ENCODE data around the gene ERICH6. TPM values are rescaled to one million over a fixed set of nuclear protein-coding genes. Genes with fewer than 3 reads are reported as not detected.

ERICH6 gene
- polyA plus RNA-seq, 3 donors from 2014 or later: 0.94 TPM; not detected in 2

DNA sequence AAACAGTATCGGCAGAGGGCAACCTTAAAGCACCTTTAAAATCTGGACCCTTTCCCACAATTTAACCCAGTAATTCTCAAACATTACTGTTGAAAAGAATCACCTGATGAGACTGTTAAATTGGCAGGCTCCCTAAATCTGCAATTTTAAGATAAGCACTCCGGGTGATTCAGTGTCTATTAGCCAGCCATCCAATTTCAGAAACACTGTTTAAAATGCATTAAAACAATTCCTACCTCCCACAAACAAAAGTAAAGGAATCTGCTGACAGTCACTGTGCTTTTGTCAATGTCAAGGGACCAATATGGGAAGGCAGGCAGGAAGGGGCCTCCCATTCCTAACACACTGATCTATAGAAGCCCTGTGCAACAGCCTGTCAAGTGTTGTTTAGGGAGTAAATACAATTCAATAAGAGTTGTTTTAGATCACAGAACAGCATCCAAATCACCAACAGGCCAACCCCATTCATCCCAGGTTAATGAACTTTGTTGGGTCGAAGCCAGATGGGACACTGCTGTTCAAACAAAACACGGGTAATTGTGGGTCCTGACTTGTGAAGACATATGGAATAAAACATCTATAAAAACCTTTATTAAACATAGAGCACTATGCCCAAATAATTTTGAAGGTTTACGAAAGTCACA, 37.9 kb upstream of the ERICH6 start:
- no peaks in the 10 kb centered on the region for H3K9me3 Mint-ChIP-seq
- peaks cover 21 to 55% of the 10 kb centered on the region in 2 donors for H3K4me1 Mint-ChIP-seq
- no peak overlapping the region for H3K4me3 Mint-ChIP-seq
- peaks cover 0 to 13% (median 7%) of the 10 kb centered on the region in 3 donors for H3K36me3 Mint-ChIP-seq
- peaks cover 0 to 3% (median 2%) of the 10 kb centered on the region in 3 donors for H3K27me3 Mint-ChIP-seq (ENCODE audit: low read depth in 3 of 3)
- no peak for DNase-seq
- peak overlapping the region in 2 of 6 donors; percentile 17 to 34 for H3K27ac Mint-ChIP-seq

DNA sequence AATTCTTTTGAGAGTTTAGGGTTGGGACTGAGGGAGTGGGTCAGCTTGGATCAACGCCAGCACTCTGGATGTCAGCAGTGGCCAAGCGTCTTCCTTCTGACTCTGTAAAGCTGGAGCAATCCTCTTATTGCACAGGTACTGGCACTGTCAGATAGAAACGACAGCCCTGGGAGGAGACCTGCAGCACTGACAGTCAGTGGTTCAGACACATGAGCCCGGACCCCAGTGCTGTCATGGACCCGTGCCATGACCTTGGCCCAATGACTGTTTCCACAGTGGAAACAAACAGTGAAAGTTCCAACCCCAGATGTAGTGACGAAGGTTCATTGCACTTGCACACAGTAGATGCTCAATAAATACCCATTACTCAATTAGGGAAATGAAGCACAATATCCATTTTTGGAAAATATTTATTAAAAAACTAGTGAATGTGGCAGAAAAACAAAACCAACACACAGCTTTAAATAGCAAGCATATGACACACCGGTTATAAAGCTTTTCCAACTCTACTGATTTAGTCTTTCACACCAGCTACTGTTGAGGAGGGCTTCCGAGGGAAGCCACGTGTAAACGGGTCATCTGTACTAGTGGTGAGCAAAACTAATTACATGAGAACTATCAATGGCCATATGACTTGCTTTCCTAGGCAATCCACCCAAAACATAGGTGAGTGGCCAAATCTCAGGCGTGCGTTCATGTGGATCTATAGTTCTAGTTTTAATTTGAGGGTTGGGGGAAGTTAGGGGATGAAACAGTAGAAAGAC, 37.2 kb upstream of the ERICH6 start:
- DNase-seq: no peak
- Mint-ChIP-seq H3K27ac (peak overlapping the region in 3 of 6 donors; percentile 3 to 41 (median 34)), H3K9me3 (no peaks in the 10 kb centered on the region), H3K4me3 (no peak overlapping the region), H3K4me1 (peaks cover 16 to 50% of the 10 kb centered on the region in 2 donors), H3K36me3 (peaks cover 1 to 13% (median 7%) of the 10 kb centered on the region in 3 donors), H3K27me3 (ENCODE audit: low read depth in 3 of 3) (peaks cover 0 to 3% (median 1%) of the 10 kb centered on the region in 3 donors)

GRCh38 chr3:150739877-150740645, 36.3 kb upstream of the ERICH6 start:
- peaks cover 12 to 44% of the 10 kb centered on the region in 2 donors for H3K4me1 Mint-ChIP-seq
- no peak for DNase-seq

GRCh38 chr3:150739200-150739863, 35.6 kb upstream of the ERICH6 start:
- no peak for DNase-seq
- peaks cover 12 to 37% of the 10 kb centered on the region in 2 donors for H3K4me1 Mint-ChIP-seq
- H3K27ac Mint-ChIP-seq: peak overlapping the region in 1 of 6 donors; percentile 19
- peaks cover 0 to 3% (median 2%) of the 10 kb centered on the region in 3 donors for H3K27me3 Mint-ChIP-seq (ENCODE audit: low read depth in 3 of 3)
- no peak overlapping the region for H3K4me3 Mint-ChIP-seq
- no peaks in the 10 kb centered on the region for H3K9me3 Mint-ChIP-seq
- H3K36me3 Mint-ChIP-seq: peaks cover 7 to 10% (median 9%) of the 10 kb centered on the region in 3 donors

More at GRCh38 chr3:150739877-150740645, 36.3 kb upstream of the ERICH6 start:
- H3K4me3 Mint-ChIP-seq: no peak overlapping the region
- H3K27me3 Mint-ChIP-seq (ENCODE audit: low read depth in 3 of 3): peaks cover 0 to 3% (median 2%) of the 10 kb centered on the region in 3 donors
- peak overlapping the region in 3 of 6 donors; percentile 14 to 36 (median 20) for H3K27ac Mint-ChIP-seq
- H3K36me3 Mint-ChIP-seq: peaks cover 6 to 10% (median 7%) of the 10 kb centered on the region in 3 donors
- no peaks in the 10 kb centered on the region for H3K9me3 Mint-ChIP-seq

DNA sequence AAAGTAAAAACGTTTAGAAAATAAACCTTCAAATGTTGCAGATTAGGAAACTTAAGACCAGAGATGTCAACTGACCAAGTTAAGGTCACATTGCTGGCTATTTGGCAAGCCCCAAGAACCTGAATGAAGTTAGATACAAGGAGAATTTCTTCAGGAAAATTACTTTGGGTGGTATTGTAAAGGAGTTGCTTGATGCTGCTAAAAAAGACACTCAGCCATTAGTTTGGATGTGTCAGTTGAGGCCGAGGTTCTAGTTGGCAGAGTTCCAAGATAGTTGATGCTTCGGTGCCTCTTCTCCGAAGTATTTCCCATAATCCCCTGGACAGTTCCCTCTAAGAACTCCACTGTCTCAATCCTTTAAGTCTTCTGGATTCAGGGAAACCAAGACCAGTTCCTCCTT, 35.0 kb upstream of the ERICH6 start:
- Mint-ChIP-seq H3K4me3 (no peak overlapping the region), H3K27ac (no peak overlapping the region), H3K36me3 (peaks cover 7 to 10% (median 9%) of the 10 kb centered on the region in 3 donors), H3K4me1 (peaks cover 9 to 30% of the 10 kb centered on the region in 2 donors), H3K27me3 (ENCODE audit: low read depth in 3 of 3) (peaks cover 0 to 3% (median 2%) of the 10 kb centered on the region in 3 donors), H3K9me3 (no peaks in the 10 kb centered on the region)
- no peak for DNase-seq

GRCh38 chr3:150737874-150738679, 34.4 kb upstream of the ERICH6 start:
- no peak for DNase-seq
- H3K9me3 Mint-ChIP-seq: no peaks in the 10 kb centered on the region
- H3K4me3 Mint-ChIP-seq: no peak overlapping the region
- H3K36me3 Mint-ChIP-seq: peaks cover 7 to 10% (median 9%) of the 10 kb centered on the region in 3 donors
- H3K4me1 Mint-ChIP-seq: peaks cover 4 to 24% of the 10 kb centered on the region in 2 donors
- H3K27ac Mint-ChIP-seq: peak overlapping the region in 1 of 6 donors; percentile 35
- peaks cover 0 to 3% (median 2%) of the 10 kb centered on the region in 3 donors for H3K27me3 Mint-ChIP-seq (ENCODE audit: low read depth in 3 of 3)

DNA sequence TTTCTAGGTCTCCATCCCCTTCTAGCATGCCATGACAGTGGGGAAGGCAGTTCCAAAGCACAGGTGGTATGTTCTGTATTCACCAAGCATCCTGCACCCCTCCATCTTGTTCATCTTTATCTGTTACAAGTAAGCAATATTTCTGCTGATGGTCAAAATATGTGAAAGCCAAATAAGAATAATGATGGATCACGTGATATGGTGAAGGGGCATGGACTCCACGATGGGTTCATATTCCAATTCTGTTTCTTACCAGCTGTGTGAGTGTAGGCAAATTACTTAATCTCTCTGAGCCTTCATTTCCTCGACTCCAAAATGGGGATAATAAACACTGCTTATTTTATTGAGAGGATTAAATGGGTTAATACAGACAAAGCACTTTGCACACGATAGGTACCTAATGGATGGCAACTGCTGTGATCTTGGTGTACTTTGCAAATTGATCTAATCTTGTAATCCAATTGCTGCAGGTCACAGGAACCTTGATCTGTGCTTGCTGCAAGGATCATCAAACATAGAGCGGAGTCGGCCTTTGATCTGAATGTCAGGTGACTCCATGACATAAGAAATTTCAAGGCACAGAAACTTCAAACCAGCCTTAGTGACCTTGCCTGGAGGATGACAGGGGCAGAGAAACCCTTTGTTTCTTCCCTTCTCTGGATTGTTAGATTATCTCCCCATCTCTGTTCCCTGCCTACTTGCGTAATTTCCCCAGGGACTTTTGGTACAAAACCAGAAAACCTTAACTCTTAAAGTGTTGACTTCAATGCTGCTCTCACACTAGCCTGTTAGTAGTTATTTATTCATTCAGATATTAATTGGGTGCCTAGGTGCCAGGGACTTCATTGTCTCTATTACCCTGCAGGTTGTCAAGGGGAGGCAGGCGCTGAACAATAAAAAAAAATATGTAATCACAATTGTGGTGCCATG, 33.4 kb upstream of the ERICH6 start:
- peak overlapping the region in 1 of 6 donors; percentile 35 for H3K27ac Mint-ChIP-seq
- H3K36me3 Mint-ChIP-seq: peaks cover under 1 to 9% (median 4%) of the 10 kb centered on the region in 3 donors
- no peaks in the 10 kb centered on the region for H3K9me3 Mint-ChIP-seq
- H3K4me1 Mint-ChIP-seq: peaks cover 4 to 15% of the 10 kb centered on the region in 2 donors
- H3K4me3 Mint-ChIP-seq: no peak overlapping the region
- no peak for DNase-seq
- peaks cover 0 to 2% (median under 1%) of the 10 kb centered on the region in 3 donors for H3K27me3 Mint-ChIP-seq (ENCODE audit: low read depth in 3 of 3)

DNA sequence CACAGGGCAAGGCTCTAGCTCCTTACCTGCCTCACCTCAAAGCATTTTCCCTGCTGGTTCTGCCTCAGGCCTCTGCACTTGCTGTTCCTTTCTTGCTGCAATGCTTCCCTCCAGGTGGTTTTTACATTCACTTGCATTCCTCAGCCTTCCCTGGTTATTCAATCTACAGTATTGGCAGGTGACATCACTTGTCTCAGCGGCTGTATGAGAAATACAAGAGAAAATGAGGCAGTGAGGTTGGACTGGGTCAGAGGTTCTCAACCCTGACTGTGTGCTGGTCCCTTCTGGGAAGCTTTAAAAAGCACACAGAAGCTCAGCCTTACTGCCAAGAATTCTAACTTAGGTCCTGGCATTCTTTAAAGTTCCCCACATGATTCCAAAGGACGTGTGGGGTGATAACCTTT, 32.6 kb upstream of the ERICH6 start:
- Mint-ChIP-seq H3K4me1 (peaks cover 2 to 12% of the 10 kb centered on the region in 2 donors), H3K36me3 (peaks cover under 1 to 9% (median 3%) of the 10 kb centered on the region in 3 donors), H3K27ac (peak overlapping the region in 1 of 6 donors; percentile 13), H3K27me3 (ENCODE audit: low read depth in 3 of 3) (peaks cover 0 to 2% (median 0%) of the 10 kb centered on the region in 3 donors), H3K4me3 (no peak overlapping the region), H3K9me3 (no peaks in the 10 kb centered on the region)
- DNase-seq: no peak

DNA sequence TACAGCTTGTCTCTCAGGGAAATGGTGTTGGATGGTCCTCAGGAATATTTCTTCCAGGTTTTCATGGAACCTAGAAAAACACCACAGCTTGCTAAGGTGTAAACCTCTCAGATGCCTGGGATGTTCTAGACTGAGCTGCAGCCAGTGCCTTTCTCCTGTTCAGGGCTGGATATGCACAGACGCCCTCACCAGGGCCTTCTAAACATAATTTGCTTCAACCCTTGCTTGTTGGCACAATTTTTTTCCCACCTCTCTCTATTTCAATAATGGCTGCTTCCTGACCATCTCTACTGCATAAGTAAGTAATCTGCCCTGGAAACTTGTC, 31.0 kb upstream of the ERICH6 start:
- Mint-ChIP-seq H3K36me3 (peaks cover 0 to 12% (median 6%) of the 10 kb centered on the region in 3 donors), H3K9me3 (no peaks in the 10 kb centered on the region), H3K4me3 (no peak overlapping the region), H3K4me1 (no peaks in the 10 kb centered on the region), H3K27me3 (ENCODE audit: low read depth in 3 of 3) (peaks cover 0 to 2% (median 0%) of the 10 kb centered on the region in 3 donors), H3K27ac (no peak overlapping the region)
- DNase-seq: no peak

GRCh38 chr3:150733936-150734794, 30.4 kb upstream of the ERICH6 start:
- H3K27ac Mint-ChIP-seq: no peak overlapping the region
- peaks cover 0 to 2% (median 0%) of the 10 kb centered on the region in 3 donors for H3K27me3 Mint-ChIP-seq (ENCODE audit: low read depth in 3 of 3)
- no peaks in the 10 kb centered on the region for H3K4me1 Mint-ChIP-seq
- no peak for DNase-seq
- peaks cover 0 to 13% (median 6%) of the 10 kb centered on the region in 3 donors for H3K36me3 Mint-ChIP-seq
- H3K9me3 Mint-ChIP-seq: no peaks in the 10 kb centered on the region
- H3K4me3 Mint-ChIP-seq: no peak overlapping the region

DNA sequence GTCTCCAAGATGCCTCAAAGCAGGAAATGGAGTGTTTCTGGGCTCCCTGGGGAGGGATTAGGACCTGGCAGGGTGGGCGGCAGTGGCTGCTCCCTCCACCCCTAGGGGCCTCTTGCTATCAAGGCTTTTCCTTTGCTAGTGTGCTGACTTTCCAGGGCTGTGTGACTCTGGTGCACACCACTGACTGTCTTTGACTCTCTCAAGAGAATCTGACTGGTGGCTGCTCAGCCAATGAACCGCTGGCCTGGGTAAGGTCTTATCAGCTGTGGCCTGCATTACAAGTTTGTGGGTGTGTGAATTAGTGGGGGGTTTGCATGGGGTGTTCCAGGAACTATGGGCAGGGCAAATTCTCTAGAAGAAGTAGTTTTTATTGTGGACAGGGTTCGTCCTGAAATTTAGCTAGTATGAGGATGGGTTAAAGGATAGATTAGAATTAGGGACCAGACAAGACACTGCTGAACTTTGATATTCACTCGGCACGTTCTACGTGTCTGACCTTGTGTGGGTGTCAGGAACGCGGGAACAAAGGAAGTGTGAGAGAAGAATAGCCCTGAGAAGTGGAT, 29.7 kb upstream of the ERICH6 start:
- Mint-ChIP-seq H3K9me3 (no peaks in the 10 kb centered on the region), H3K27me3 (ENCODE audit: low read depth in 3 of 3) (peaks cover 0 to 2% (median 0%) of the 10 kb centered on the region in 3 donors), H3K4me3 (no peak overlapping the region), H3K27ac (no peak overlapping the region), H3K36me3 (peaks cover 0 to 13% (median 6%) of the 10 kb centered on the region in 3 donors), H3K4me1 (no peaks in the 10 kb centered on the region)
- DNase-seq: no peak

Data from immature natural killer cell (primary cell).